Gastroesophageal sphincter (tissue), 3 donors: Measurements from ENCODE around the gene SLC30A3.

Experiments
- EP300 ChIP-seq: sonication (generic); formaldehyde crosslinking; IDR thresholded peaks from one replicate; pipeline ENCODE4 v1.6.1; 2017; ENCODE audit warnings: antibody characterized with exemption, mild to moderate bottlenecking
- POLR2A ChIP-seq, 2 donors: fragments of 450-650 bp; IDR thresholded peaks; one replicate each; pipeline ENCODE4 v1.6.1; 2017; ENCODE audit warnings: antibody characterized with exemption in 2 of 2, mild to moderate bottlenecking in 2 of 2, moderate library complexity in 1 of 2
- POLR2AphosphoS5 ChIP-seq: sonication (generic); formaldehyde crosslinking; IDR thresholded peaks from one replicate; pipeline ENCODE4 v1.6.1; 2017; ENCODE audit warnings: antibody characterized with exemption
- TF ChIP-seq, protein P1 (sequence below), 4 experiments: fragments of 200-600 bp in 2 of 4; fragments of 450-650 bp in 2 of 4; sonication (generic) in 1 of 4; IDR thresholded peaks; one replicate each; pipeline ENCODE4 v1.5.1; 2017 to 2019; ENCODE audit warnings: antibody characterized with exemption in 4 of 4, mild to moderate bottlenecking in 2 of 4, moderate library complexity in 2 of 4

DNA sequence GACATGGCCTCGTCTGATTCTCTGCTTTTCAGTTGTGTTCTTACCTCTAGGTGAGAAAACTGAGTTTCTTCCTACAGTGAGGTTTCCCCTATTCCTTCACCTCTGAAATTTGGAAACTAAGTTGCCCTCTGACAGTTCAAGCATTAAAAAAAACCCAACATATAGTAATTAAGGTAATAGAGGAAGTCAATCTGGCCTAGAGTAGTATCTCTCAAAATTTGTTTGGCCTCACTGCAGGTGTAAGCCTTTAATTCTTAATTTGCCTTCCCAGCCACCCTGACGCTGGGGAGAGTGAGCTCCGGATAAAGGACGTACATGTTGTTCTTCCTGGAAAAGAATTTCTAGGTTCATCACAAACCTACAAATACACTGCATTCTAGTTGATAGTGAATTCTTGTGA lies 44.2 kb downstream of the SLC30A3 start:
- TF ChIP-seq, protein P1, sequence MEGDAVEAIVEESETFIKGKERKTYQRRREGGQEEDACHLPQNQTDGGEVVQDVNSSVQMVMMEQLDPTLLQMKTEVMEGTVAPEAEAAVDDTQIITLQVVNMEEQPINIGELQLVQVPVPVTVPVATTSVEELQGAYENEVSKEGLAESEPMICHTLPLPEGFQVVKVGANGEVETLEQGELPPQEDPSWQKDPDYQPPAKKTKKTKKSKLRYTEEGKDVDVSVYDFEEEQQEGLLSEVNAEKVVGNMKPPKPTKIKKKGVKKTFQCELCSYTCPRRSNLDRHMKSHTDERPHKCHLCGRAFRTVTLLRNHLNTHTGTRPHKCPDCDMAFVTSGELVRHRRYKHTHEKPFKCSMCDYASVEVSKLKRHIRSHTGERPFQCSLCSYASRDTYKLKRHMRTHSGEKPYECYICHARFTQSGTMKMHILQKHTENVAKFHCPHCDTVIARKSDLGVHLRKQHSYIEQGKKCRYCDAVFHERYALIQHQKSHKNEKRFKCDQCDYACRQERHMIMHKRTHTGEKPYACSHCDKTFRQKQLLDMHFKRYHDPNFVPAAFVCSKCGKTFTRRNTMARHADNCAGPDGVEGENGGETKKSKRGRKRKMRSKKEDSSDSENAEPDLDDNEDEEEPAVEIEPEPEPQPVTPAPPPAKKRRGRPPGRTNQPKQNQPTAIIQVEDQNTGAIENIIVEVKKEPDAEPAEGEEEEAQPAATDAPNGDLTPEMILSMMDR (IDR thresholded peaks at IDR 0.05), result no peak
- TF ChIP-seq POLR2A (IDR thresholded peaks at IDR 0.05) (no peak), POLR2AphosphoS5 (no peak), EP300 (no peak)
